Measurements from ENCODE around the gene RCC2.
"Not testable (repeated sequence)": the region's sequence is repeated elsewhere in the genome, so short reads cannot be mapped to it uniquely, and the experiment has no call there.

Gene RCC2

DNA sequence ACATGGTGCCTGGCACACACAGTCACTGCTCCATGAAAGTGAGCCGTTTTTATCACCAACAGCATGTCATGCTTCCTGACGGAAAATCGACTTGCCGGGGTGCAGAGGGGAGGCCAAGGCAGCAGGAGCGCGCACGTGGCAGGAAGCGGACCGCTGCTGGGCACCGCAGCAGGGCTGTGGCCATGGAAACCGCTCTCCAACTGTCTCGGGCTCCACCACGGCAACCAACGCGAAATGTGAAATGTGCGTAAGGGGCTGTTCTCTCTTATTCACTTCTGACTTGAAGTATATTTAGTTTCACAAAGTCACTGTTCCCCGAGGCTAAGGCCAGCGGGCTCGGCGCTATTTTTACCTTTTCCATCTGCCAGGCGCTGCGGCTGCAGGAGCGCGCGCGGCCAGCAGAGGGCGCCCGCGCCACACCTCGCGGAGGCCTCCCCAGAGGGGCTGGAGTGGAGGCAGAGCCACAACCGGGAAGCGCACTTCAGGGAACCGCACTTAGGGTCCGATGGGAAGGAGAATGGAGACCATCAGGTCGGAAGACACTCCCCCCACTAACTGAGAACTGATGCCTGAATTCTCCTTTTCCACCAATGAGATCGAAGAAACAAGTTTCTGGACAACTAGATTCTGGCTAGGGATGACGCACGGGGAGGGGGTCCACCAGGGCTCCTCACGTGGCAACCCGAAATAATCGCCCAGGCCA, 19.7 kb downstream of the RCC2 start:
- peak; percentile 59 for DNase-seq (ENCODE audit: low read depth)

DNA sequence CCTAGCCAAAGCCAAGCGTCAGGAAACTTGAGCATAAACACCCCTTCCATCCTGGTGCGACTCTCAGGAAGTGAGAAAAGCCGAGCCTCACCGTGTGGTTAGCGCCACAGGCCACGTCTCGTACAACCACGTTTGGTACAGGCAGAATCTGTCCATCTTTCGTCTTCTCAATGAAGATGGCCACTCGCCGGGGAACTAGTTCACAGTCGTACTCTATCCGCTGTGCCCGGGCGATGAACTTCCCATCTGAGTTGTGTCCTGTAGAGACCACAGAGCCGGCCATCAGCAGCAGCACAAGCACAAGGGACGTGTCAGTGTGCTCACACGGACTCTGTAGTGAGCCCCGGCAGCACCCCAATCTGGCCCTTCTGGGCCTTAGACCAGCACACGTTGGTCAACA, 23.1 kb downstream of the RCC2 start:
- DNase-seq (ENCODE audit: low read depth), result no peak

DNA sequence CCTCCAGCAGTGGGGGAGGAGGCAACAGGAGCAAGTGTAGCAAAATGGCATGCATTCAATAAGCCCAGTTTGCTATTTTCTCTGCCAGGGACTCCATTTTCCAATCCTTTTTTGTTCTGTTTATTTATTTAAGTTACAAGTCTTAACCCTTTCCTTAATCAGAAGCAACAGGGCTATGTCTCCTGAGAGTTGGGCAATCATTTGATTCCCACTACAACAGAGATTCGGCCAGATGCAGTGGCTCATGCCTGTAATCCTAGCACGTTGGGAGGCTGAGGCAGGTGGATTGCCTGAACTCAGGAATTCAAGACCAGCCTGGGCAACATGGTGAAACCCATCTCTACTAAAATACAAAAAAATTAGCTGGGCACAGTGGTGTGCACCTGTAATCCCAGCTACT, 25.5 kb downstream of the RCC2 start:
- no peak for DNase-seq (ENCODE audit: low read depth)

DNA sequence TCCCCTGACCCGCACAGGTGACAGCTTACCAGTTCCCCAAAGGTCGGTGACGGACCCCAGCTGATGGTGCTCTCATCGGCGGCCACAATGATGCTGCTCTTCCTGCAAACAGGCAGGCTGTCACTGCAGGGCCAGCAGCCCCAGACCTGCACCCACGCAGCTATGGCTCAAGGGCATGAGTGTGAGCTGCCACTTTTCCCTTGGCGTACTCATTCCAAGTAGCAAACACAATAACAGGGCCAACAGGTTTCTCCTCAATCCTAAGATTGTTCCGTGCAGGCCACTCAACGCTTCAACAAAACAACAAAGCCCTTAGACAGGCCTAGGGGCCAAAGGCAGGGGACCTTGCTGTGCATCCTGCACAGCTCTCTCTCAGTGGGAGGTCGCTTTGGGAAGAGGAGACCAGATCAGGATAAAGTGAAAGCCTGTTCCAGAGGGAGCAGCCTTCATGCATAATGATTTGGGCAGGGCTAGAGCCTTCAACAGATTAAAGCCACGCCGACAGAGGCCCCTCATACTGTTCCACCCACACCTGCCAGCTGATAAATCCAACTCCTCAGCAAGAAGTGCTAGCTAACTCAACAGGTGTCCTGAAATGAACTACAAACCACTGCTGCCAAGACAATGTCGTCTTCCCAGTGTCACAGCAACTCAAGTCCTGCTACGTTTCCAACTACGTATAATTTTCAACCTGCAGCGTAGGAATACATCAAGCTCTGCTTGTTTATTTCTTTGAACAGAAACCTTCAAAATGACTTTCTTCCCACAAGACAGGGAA, 27.2 kb downstream of the RCC2 start:
- no peak for DNase-seq (ENCODE audit: low read depth)

DNA sequence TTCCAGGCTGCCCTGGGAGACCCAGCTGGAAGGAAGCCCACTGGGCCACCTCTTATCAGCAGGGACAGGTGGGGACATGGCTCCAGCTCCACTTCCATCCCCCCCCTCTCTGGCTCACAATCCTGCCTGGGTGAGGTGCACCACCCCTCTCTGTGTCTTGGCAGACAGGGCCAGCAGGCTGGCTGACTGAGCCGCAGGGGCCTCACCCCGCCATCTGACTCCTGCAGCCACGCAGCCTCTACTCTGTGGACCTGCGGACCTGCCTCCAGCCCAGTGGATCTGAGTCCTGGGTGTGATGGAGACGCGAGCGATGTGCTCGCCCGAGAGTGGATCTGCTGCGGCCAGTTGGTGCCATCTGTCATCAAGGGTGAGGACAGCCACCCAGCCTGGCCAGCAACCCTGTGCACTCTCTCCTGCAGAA, 30.1 kb downstream of the RCC2 start:
- no peak for DNase-seq (ENCODE audit: low read depth)

DNA sequence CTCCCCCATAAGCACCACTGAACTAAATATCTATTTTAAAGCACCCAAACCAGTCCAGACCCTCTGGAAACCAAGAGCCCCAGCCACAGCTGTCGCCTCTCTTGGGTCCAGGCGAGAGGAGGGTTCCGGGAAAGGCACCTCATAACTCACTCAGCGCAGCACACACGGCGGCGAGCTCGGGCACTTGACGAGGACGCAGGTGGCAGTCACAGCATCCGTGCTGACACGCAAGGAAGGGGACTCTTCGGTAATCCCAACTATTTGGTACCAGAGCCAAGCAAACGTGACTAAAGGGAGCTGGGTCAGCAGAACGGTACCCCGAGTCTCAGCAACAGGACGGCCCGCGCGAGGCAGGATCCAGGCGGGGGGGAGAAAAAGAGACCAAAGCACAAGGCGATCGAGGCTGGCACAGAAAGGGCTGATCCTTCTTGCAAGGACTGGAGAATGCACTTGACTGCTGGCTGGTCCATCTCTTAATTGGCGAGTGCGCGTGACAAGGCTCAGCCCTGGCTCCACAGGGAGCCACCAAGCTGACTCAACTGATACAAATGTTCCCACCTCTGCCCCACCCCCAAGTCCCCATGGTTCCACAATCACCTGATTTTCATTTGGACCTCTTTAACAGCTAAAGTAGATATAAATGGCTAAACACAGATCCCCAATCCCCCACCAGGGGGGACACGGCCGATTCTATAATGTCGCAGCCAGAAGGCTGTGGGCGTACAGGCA, 31.5 kb downstream of the RCC2 start:
- not testable (repeated sequence) for DNase-seq (ENCODE audit: low read depth)

DNA sequence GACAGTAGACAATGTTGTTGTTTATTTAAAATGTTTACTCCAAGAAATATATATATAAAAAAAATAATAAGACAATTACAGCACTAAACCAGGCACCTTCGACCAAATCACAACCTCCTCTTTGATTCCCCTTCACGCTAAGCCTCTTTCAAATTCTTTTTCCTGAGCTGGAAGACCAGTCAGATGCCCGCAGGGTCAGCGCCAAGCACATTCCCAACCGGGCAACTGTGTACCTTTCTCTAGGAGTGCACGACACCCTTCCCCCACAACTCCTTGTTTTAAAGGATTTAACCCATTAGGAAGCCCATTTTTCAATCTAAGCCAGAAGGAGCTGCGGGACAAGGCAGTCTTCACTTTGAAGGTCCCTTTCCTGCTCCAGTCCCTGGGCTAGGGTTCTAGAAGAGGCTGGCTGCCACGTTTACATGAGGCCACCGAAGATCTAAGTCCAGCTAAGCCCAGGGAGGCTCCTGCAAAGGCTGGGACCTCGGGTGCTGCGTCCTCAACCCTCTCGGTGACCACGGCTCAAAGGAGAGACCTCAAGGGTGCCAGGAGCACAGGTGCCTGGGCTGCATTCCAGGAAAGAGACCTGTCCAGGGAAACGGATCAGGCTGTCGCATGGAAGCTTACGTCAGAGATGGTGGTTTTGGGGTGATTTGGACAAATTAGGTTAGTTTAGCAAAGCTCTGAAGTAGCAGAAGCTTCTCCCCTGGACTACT, 32.6 kb downstream of the RCC2 start:
- not testable (repeated sequence) for DNase-seq (ENCODE audit: low read depth)

DNA sequence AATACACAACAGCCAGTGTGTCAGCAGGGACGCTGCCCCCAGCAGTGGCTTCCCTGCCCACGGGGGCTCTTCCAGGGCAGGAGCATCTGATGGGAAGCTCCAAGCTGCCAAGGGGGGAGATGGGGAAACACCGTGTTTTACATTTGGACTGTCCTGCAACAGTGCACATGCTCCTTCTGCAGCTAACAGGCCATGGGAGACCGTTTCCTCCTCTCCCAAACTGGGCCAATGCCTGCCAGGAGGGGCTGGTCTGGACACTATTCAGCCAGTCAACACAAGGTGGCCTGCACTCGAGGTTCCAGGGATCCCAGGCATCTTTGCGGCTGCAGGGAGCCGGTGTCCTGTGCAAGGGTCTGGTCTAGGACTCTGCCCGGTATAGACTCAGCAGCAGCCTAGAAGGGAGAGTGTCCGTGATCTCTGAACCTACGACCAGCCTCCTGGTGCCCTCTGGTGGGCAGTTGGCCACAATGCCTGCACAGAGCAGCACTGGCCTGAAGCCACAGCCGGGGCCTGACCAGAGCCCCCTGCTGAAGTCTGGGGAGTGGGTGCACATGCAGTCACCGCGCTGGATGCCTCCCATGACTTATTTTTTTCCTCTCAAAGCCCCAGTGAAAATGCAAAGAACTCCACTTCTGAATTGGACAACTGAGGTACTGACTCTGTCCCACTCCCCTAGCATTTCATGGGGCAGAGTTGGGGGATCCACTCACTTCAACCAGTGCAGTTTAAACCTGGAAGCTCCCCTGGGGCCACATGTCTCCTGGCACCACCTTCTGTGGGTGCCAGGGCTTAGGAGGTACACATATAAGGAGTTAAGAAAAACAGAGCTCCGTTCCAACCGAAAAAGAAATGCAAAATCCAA, 33.3 kb downstream of the RCC2 start:
- peak; percentile 68 for DNase-seq (ENCODE audit: low read depth)

DNA sequence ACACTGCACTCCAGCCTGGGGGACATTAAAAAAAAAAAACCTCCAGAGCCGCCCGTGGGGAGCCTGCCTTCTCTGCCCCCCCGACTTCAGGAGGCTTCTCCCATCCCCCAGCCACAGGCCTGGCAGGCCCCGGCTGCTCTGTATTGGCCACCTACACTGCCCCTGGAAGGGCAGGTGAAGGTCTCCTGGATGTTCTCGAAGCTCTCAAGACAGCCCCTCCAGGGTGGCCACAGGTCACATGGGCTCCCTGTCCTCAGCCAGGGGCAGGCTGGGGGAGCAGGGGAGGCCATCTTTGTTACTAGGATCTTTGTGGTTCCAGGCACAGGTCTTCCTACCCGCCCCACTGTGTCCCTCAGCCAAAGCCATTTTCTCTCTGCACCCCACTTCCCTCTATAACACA, 34.7 kb downstream of the RCC2 start:
- no peak for DNase-seq (ENCODE audit: low read depth)

DNA sequence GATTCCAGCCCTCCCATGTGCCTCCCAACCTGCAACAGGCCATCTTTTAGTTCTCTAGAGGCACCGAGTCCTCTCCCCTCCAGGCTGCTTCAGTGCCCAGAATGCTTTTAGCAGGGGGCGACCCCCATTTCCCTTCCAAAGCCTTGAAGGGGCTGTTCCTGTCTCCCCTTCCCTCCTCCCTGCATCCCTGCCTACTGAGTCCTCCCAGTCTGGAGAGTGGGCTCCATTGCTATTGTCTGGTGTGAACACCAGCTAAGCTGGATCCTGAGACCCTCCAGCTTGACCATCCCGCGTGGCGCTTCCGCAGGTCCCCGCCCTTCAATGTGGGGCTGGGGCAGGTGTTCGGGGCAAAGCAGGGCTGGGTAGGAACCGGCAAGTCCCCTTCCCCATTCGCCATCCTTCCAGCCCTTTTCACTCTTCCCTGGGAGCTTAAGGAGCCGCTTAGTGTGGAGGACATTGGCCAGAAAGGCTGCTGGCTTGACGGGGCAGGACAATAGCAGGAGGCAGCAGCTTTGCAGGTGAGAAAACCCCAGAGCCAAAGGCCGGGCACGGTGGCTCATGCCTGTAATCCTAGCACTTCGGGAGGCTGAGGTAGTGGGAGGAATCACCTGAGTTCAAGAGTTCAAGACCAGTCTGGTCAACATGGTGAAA, 35.3 kb downstream of the RCC2 start:
- no peak for DNase-seq (ENCODE audit: low read depth)

DNA sequence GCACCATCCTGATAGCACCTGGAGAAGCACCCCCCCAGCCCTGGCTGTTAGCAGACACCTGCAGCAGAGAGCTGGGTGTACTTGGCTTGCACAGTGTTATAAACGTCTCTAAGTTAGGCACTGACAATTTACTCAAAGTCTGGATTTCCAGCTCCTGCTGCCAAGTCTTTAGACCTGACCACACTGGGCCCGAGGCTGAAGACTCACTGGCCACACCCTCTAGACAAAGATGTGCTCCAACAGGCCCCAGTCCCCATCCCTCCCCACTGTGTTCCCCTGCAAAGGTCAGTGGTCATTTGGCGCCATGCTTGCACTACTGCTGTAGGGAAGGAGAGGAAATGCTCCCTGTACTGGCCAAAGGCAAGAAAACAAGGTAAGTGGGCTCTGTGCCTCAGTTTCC, 36.4 kb downstream of the RCC2 start:
- DNase-seq (ENCODE audit: low read depth), result peak; percentile 10

DNA sequence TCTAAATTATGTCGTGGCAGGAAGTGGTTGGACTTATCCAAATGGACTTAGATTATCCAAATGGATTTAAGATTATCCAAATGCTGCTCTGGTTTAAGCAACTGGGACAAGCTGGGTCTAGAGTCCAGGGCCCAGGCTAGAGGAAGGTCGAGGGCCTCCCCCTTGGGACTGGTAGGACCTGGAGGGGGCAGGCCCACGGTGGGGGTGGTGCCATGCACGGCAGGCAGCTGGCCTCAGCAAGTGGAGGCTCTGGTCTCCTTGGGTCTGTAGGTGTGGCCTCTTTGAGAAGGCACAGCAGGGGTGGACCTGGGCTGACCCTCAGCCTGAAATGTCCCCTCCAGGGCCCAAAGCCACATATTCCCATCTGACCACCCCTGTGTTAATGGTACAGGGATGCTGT, 37.6 kb downstream of the RCC2 start:
- DNase-seq (ENCODE audit: low read depth), result no peak

DNA sequence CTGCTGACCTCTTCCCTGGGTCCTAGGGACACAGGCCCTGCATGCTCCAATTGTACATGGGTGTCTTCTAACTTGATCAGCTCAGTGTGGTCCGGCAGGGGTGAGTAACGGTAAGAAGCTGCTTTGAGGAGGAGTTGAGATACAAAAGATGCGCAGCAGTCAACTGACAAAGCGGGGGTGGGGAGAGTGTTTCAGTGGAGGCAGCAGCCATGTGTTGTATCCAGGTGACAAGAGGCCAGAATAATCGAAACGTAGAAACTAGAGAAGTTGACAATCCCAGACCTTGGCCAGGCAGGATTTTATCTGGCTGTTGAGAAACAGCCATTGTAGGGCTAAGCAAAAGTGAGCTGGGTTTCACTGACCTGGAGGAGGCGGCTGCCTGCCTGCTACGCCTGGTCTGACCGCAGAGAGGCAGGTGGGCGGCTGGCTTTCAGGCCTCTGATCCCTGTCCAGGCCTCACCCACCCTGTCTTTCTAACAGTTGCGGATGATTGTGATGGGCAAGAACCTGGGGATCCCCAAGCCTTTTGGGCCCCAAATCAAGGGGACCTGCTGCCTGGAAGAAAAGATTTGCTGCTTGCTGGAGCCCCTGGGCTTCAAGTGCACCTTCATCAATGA, 38.6 kb downstream of the RCC2 start:
- no peak for DNase-seq (ENCODE audit: low read depth)

DNA sequence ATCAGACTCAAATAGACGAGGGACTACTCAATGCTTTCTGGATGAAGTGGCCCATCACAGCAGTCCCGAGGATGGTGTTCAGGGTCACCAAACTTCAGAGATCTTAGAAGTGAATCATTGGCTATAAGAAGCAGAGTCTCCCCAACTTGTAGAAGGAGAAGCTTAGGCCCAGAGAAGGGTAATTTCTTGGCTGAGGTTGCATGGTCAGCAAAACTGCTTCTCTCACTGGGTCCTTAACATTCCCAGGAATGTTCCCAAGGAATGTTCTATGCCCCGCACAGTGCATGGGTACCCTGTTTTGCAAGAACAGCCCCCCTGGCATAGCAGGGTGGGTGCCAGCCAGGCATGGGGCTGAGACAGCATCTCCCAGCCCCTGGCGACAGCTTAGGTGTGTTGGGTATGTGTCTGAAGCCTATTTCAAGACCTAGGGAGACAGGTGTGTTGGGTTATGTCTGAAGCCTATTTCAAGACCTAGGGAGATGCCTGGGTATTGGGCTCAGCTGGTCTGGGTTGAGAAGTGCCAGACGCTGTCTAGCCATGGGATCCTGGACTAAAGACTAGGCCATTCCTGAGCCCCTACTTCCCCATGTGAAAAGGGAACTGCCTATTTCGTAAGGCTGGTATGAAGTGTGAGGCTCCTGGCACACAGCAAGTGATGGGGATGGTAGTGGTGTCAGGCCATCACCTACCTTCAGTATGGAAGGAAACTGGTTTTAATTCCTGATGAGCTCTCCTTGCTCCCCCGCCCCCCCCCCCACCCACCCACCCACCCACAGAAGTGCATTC, 41.4 kb downstream of the RCC2 start:
- no peak for DNase-seq (ENCODE audit: low read depth)

DNA sequence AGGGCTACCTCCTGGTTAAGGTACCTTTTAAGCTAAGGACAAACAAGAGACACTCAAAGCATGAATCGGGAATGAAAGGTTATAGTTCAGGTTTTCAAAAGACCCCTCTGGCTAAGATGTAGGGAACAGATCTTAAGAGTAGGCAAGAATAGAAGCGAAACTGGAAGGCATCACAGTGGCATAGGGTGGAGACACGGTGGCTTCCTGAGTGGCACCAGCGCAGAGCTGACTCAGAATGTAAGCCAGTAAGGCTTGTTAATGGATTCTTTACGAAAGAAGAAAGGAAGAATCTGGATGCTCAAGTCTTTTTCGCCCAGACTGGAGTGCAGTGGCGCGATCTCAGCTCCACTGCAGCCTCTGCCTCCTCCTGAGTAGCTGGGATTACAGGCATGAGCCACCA, 46.2 kb downstream of the RCC2 start:
- DNase-seq (ENCODE audit: low read depth), result no peak

DNA sequence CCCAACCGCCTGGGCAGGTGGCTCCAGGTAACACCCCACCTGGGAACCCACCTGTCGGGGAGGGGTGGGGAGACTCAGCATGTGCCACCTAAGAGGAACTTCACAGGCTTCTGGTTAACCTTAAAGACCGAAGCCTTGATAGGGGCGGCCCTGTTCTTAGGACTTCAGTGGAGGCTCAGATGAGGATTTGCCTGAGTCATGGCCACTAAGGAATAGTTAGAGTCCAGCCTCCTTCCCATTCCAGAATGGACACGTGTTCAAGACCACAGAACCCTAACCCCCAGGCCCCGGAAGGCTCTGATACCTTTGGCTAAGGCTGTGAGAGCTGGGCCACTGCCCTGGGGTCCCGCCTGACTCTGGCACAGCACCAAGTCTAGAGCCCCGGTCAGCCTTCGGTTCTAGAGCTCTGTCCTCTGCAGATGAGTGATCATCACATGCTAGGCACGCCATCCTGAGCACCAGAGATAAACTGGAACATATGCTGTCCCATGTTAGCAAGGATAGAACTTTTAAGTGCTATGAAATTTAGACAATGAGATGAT, 47.2 kb downstream of the RCC2 start:
- DNase-seq (ENCODE audit: low read depth), result peak; percentile 15

DNA sequence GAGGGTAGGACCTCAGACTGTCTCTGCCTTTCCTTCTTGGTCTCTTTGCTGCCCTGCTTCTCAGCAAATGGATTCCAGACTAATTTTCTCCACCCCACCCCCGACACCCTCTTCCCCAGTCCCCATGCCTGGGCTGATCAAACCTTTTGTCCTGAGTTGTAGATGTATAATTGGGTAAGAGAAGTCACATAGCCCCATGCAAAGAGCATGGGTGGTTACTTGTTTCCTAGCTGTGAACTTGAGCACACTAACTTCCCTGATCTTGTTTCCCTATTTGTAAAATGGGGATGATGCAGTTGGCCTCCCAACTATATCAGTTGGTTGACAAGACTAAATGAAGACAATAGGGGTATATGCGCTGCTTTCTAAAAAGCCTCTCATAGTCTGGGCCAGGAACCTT, 58.3 kb downstream of the RCC2 start:
- DNase-seq (ENCODE audit: low read depth), result no peak

DNA sequence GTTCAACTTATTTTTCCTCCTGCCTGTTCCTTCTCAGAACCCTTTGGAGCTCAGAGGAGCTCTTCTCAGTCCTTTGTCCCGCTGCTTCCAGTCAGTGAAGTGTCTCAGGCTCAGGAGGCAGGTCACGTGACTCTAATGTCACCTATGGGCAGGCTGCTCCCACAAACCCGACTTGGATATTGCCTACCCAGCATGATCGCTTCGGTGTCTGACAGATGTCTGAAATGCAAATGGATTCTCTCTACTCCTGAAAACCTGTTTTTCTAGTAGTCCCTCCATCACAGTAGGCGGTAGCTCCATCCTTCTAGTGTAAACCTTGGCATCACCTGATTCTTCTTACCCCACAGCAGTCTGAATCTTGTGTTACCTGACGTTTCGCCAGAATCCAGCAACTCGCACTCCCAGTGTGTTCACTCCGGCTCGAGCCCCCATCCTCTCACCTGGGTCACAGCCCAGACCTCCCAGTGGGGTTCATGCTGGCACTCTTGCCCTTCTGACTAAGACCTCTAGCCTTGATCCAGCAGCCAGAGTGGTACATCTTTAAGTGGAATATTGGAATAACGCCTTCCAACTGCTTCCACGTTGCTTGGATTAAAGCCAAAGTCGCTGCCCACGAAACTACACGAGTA, 62.0 kb downstream of the RCC2 start:
- no peak for DNase-seq (ENCODE audit: low read depth)

DNA sequence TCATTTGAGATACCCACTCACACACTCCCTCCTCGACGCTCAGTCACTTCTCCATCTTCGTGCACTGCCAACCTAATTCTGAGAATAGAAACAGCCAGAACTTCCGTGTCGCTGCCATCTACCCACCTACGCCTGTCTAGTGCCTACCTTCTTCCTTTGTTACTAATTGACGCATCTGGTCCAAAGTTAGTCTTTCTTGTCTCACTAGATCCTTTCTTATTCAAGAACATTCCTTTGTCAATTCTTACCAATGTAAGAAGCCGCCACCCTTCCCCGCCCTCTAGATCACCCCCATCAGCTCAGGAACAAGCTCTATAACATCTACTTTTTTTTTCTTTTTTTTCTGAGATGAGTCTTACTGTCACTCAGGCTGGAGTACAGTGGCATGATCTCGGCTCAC, 63.8 kb downstream of the RCC2 start:
- no peak for DNase-seq (ENCODE audit: low read depth)
